ENCODE measurements around the gene SNAPC1. TPM values are rescaled to one million over a fixed set of nuclear protein-coding genes. Genes with fewer than 3 reads are reported as not detected.
A peak's percentile ranks its signal among the peaks of the same experiment; 100 is the strongest.

SNAPC1 gene
- total RNA-seq, 1 donor from 2014 or later, result 6.2 TPM

- DNase-seq (no peak), ATAC-seq (no peak)
- intact Hi-C loops (cut with DNase I), result loop anchor here (5.0 kb wide), 1 partner anchor 375 kb away; no protein-coding TSS in a partner anchor
- no peak for TF ChIP-seq CTCF (IDR thresholded peaks at IDR 0.05)
- Histone ChIP-seq H3K4me1 (no peaks in the 10 kb centered on the region), H3K36me3 (no peaks in the 10 kb centered on the region), H3K27me3 (no peaks in the 10 kb centered on the region), H3K27ac (no peak overlapping the region), H3K4me3 (no peak overlapping the region), H3K9me3 (no peaks in the 10 kb centered on the region)
These were observed 74.6 kb downstream of the SNAPC1 start for GRCh38 chr14:61836807-61837206.

GRCh38 chr14:61837336-61838229 lies 75.4 kb downstream of the SNAPC1 start:
- ATAC-seq, result peak; percentile 100
- H3K36me3 ChIP-seq, result no peaks in the 10 kb centered on the region
- intact Hi-C loops (cut with DNase I), result loop anchor here (5.0 kb wide), 1 partner anchor 375 kb away; no protein-coding TSS in a partner anchor
- TF ChIP-seq CTCF (IDR thresholded peaks at IDR 0.05), result peak; percentile 95
- H3K27ac ChIP-seq, result no peak overlapping the region
- H3K4me1 ChIP-seq, result no peaks in the 10 kb centered on the region
- no peaks in the 10 kb centered on the region for H3K27me3 ChIP-seq
- no peaks in the 10 kb centered on the region for H3K9me3 ChIP-seq
- DNase-seq, result peak; percentile 76
- H3K4me3 ChIP-seq, result no peak overlapping the region

- DNase-seq (no peak), ATAC-seq (no peak)
- TF ChIP-seq CTCF (IDR thresholded peaks at IDR 0.05), result no peak
- H3K4me3 ChIP-seq, result no peak overlapping the region
- H3K27ac ChIP-seq, result no peak overlapping the region
- H3K9me3 ChIP-seq, result no peaks in the 10 kb centered on the region
- H3K36me3 ChIP-seq, result no peaks in the 10 kb centered on the region
- no peaks in the 10 kb centered on the region for H3K27me3 ChIP-seq
- no peaks in the 10 kb centered on the region for H3K4me1 ChIP-seq
- intact Hi-C loops (cut with DNase I), result loop anchor here (5.0 kb wide), 1 partner anchor 376 kb away; no protein-coding TSS in a partner anchor
These were observed 76.5 kb downstream of the SNAPC1 start for GRCh38 chr14:61838661-61839245.

GRCh38 chr14:61839507-61839906 lies 77.3 kb downstream of the SNAPC1 start:
- ATAC-seq, result no peak
- Histone ChIP-seq H3K9me3 (no peaks in the 10 kb centered on the region), H3K27ac (no peak overlapping the region), H3K4me1 (no peaks in the 10 kb centered on the region), H3K4me3 (no peak overlapping the region), H3K27me3 (no peaks in the 10 kb centered on the region), H3K36me3 (no peaks in the 10 kb centered on the region)
- DNase-seq, result no peak
- intact Hi-C loops (cut with DNase I), result loop anchor here (5.0 kb wide), 1 partner anchor 377 kb away; no protein-coding TSS in a partner anchor
- TF ChIP-seq CTCF (IDR thresholded peaks at IDR 0.05), result no peak

GRCh38 chr14:61841145-61841544 lies 78.9 kb downstream of the SNAPC1 start:
- H3K36me3 ChIP-seq, result no peaks in the 10 kb centered on the region
- H3K4me1 ChIP-seq, result no peaks in the 10 kb centered on the region
- no peaks in the 10 kb centered on the region for H3K9me3 ChIP-seq
- H3K4me3 ChIP-seq, result no peak overlapping the region
- intact Hi-C loops (cut with DNase I), result no loop called here
- peaks cover 3% of the 10 kb centered on the region for H3K27me3 ChIP-seq
- H3K27ac ChIP-seq, result no peak overlapping the region
- TF ChIP-seq CTCF (IDR thresholded peaks at IDR 0.05), result no peak
- DNase-seq, result no peak
- no peak for ATAC-seq

Other genes with a start within 250 kb of the SNAPC1 start
- gene HIF1A, start 66.9 kb upstream of the SNAPC1 start, total RNA-seq, result 108 TPM
- gene SYT16, start 50.3 kb downstream of the SNAPC1 start, total RNA-seq, result 0.23 TPM

All from upper lobe of right lung (tissue), 1 donor.